Epithelial cell of proximal tubule (primary cell): ENCODE results near the gene PRKD1. TPM values are rescaled to one million over a fixed set of nuclear protein-coding genes. Genes with fewer than 3 reads are reported as not detected.

Experiments
- DNase-seq: peaks from one replicate; pipeline ENCODE4 v3.0.0-alpha.2; 2011; ENCODE audit warnings: low read depth
- H3K4me3 ChIP-seq: 2 replicates; pipeline ENCODE4 v1.5.1; 2011; ENCODE audit warnings: low read depth, mild to moderate bottlenecking, low read length
- total RNA-seq: library from RNA; depleted of rRNA; stranded (reverse); fragments of >200 nt; gene quantifications from 2 replicates; pipeline ENCODE4 v1.2.3, GENCODE V29; 2015
- TF ChIP-seq, protein P1 (sequence below): conservative IDR thresholded peaks from 2 replicates; pipeline ENCODE4 v1.5.1; 2012; ENCODE audit warnings: low read depth, mild to moderate bottlenecking, low read length

Gene PRKD1
- total RNA-seq, 1 donor from 2014 or later, result 6.5 TPM

GRCh38 chr14:29618323-29619067 lies 309.2 kb downstream of the PRKD1 start:
- no peak overlapping the region for H3K4me3 ChIP-seq
- no peak for DNase-seq
- TF ChIP-seq, protein P1, sequence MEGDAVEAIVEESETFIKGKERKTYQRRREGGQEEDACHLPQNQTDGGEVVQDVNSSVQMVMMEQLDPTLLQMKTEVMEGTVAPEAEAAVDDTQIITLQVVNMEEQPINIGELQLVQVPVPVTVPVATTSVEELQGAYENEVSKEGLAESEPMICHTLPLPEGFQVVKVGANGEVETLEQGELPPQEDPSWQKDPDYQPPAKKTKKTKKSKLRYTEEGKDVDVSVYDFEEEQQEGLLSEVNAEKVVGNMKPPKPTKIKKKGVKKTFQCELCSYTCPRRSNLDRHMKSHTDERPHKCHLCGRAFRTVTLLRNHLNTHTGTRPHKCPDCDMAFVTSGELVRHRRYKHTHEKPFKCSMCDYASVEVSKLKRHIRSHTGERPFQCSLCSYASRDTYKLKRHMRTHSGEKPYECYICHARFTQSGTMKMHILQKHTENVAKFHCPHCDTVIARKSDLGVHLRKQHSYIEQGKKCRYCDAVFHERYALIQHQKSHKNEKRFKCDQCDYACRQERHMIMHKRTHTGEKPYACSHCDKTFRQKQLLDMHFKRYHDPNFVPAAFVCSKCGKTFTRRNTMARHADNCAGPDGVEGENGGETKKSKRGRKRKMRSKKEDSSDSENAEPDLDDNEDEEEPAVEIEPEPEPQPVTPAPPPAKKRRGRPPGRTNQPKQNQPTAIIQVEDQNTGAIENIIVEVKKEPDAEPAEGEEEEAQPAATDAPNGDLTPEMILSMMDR, result no peak

DNA sequence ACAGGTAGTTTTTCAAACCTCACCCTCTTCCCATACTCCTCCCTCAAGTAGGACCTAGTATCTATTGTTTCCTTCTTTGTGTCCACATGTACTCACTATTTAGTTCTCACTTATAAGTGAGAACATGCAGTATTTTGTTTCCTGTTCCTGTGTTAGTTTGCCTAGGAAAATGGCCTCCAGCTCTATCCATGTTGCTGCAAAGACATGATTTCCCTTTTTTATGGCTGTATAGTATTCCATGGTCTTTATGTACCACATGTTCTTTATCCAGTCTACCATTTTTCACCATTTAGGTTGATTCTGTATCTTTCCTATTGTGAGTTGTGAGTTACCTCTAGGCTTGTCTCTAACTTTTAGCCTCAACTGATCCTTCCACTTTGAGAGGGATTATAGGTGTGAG lies 310.7 kb downstream of the PRKD1 start:
- H3K4me3 ChIP-seq, result no peak overlapping the region
- no peak for DNase-seq
- TF ChIP-seq, protein P1, result no peak

GRCh38 chr14:29608861-29609260 lies 318.8 kb downstream of the PRKD1 start:
- TF ChIP-seq, protein P1, result no peak
- H3K4me3 ChIP-seq, result no peak overlapping the region
- no peak for DNase-seq

- no peak overlapping the region for H3K4me3 ChIP-seq
- no peak for DNase-seq
- TF ChIP-seq, protein P1, result no peak
These were observed 320.5 kb downstream of the PRKD1 start for GRCh38 chr14:29607169-29607568.

GRCh38 chr14:29603696-29604095 lies 324.0 kb downstream of the PRKD1 start:
- no peak overlapping the region for H3K4me3 ChIP-seq
- TF ChIP-seq, protein P1, result no peak
- no peak for DNase-seq

DNA sequence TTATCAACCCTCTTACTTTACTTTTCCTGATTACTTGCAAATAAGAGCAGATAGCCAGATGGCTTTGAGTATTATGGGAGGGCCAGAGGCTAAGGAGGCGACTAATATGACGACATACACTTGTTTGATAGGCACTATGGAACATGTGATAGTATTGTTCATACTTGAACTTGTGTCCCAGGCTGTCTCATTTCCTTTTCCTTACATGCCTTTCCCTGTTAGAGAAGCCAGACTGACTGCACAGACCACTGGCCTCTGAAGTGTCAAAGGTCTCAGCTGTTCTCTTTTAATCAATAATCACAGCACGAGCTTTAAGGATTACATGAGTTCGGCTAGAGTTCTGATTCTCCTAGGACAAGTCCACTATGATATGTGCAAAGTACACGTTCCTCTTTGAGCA lies 326.0 kb downstream of the PRKD1 start:
- no peak for DNase-seq
- TF ChIP-seq, protein P1, result no peak
- no peak overlapping the region for H3K4me3 ChIP-seq

- H3K4me3 ChIP-seq, result no peak overlapping the region
- TF ChIP-seq, protein P1, result no peak
- no peak for DNase-seq
These were observed 339.7 kb downstream of the PRKD1 start for GRCh38 chr14:29587761-29588470.
